Activated CD8-positive, alpha-beta memory T cell treated with anti-CD3 and anti-CD28 coated beads, Interleukin-2, amount 50 U/mL, for 1 hour (primary cell): ENCODE data around the gene SH2D3A.
"Not testable (repeated sequence)": the region's sequence is repeated elsewhere in the genome, so short reads cannot be mapped to it uniquely, and the experiment has no call there.

ENCODE experiments used
- DNase-seq: peaks from one replicate; pipeline ENCODE4 v3.0.0-alpha.2; 2020; ENCODE audit errors: extremely low read depth

SH2D3A gene

DNA sequence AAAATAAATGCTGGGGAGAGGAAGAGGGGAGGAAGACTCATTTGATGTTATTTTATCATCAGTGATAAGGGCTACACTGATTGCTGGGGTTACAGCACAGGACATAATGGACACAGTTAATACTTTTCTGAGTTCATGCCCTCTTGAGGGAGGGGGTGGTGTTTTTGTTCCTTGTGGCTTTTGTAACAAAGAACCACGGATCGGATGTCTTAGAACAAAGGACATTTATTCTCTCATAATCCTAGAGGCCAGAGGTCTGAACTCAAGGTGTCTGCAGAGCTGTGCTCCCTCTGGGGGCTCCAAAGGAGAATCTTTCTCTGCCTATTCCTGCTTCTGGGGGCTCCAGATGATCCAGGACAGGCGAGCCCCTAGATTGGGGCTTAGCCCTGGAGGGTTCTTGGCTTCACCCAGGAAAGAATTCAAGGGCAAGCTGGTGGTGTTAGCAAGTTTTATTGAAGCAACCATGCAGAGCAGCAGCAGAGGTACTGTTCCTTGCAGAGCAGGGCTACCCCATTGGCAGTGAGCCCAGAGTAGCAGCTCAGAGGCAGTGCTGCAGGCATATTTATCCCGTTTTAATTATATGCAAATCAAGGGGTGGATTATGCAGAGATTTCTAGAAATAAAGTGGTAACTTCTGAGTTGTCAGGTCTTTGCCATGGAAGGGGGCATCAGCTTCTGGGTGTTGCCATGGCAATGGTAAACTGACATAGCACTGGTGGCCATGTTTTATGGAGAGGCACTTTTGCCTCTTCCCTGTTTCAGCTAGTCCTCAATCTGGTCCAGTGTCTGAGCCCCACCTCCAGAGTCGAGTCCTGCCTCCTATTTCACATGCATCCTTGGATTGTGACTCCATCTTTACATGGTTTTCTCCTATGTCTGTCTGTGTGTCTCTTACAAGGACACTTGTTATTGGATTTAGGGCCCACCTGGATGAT lies 23.2 kb upstream of the SH2D3A start:
- DNase-seq, result no peak

DNA sequence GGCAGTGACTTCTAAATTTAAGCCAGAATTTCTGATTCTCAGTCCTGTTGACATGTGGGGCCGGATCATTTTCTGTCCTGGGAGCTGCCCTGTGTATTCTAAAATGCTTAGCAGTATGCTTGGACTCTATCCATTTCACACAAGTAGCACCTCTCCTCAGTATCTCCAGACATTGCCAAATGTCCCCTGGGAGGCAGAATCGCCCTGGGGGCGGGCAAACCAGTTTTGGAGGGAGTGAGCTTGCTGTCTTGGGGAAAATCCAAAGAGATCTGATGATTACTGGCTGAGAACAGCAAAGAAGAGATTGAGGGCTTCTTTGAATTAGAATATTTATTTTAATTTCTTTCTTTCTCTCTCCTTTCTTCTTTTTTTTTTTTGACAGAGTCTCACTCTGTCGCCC lies 21.7 kb upstream of the SH2D3A start:
- DNase-seq, result no peak

DNA sequence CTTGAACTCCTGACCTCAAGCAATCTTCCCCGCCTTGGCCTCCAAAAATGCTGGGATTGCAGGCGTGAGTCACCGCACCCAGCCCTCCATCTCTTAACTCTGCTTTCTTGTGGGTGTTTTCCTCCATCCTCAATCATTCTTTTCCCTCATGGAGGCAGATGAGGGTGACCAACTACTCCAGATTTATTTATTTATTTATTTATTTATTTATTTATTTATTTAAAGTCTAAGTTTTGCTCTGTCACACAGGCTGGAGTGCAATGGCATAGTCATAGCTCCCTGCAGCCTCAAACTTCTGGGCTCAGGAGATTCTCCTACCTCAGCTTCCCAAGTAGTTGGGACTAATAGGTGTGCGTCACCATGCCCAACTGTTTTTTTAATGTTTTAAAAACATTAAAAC lies 20.2 kb upstream of the SH2D3A start:
- DNase-seq, result no peak

DNA sequence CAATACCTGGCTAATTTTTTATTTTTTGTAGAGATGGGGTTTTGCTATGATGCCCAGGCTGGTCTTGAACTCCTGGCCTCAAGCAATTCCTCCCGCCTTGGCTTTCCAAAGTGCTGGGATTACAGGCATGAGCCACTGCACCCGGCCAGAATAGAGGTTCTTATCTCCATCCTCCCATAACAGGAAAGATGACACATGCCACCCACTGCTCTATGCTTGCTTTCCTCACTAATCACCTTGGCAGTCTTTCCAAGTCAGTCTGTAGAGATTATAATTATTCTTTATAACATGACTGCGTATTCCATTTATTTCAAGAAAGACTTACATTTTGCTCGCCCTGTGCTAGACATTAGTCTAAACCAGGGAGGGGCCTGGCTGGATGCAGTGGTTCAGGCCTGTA lies 12.0 kb upstream of the SH2D3A start:
- no peak for DNase-seq

DNA sequence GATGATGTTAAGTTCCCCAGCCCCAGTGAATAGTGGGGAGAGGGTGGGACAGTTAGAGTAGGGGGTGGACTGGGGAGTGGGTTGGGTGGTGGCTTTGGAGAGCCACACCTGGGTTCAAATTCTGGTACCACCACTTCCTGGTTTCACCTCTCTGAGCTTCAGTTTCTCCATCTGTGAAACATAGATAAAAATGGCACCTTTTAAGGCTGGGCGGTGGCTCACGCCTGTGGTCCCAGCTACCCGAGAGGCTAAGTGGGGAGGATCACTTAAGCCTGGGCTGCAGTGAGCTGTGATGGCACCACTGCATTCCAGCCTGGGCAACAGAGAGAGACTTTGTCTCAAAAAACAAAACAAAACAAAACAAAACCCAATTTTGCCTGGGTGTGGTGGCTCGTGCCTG lies 11.2 kb upstream of the SH2D3A start:
- no peak for DNase-seq

DNA sequence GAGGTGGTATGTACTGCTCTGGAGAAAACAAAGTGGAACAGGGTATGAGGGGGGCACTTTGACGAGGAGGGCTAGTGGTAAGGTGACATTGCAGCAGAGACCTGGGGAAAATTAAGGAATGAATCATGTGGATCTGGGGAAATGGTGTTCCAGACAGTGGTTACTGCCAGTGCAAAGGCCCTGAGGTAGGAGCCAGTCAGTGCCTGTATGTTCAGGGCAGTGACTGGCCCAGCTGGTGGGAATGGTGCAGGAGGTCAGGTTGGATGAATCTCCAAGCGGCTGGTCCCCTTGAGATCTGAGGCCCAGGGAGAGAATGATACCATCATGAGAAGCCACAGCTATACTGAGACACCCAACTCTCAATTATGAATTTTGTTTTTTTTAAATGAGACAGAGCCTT lies 10.2 kb upstream of the SH2D3A start:
- no peak for DNase-seq

DNA sequence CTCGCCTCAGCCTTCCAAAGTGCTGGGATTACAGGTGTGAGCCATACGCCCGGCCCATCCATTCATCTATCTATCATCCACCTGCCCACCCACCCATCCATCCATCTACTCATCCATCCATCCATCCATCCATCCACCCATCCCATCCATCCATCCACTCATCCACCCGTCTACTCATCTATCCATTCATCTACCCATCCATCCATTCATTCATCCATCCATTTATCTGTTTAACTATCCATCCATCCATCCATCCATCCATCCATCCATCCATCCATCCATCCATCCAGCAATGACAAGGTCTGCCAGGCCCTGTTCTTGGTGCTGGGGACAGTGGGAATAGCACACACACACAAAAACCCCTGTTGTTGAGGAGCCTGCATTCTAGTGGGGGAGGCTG lies 9.8 kb upstream of the SH2D3A start:
- no peak for DNase-seq

DNA sequence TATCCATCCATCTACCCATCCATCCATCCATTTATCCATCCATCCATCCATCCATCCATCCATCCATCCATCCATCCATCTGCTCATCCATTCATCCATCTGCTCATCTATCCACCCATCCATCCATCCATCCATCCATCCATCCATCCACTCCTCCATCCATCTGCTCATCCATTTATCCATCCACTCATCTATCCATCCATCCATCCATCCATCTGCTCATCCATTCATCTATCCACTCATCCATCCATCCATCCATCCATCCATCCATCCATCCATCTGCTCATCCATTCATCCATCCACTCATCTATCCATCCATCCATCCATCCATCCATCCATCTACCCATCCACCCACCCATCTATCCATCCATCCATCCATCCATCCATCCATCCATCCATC lies 8.8 kb upstream of the SH2D3A start:
- DNase-seq, result not testable (repeated sequence)

DNA sequence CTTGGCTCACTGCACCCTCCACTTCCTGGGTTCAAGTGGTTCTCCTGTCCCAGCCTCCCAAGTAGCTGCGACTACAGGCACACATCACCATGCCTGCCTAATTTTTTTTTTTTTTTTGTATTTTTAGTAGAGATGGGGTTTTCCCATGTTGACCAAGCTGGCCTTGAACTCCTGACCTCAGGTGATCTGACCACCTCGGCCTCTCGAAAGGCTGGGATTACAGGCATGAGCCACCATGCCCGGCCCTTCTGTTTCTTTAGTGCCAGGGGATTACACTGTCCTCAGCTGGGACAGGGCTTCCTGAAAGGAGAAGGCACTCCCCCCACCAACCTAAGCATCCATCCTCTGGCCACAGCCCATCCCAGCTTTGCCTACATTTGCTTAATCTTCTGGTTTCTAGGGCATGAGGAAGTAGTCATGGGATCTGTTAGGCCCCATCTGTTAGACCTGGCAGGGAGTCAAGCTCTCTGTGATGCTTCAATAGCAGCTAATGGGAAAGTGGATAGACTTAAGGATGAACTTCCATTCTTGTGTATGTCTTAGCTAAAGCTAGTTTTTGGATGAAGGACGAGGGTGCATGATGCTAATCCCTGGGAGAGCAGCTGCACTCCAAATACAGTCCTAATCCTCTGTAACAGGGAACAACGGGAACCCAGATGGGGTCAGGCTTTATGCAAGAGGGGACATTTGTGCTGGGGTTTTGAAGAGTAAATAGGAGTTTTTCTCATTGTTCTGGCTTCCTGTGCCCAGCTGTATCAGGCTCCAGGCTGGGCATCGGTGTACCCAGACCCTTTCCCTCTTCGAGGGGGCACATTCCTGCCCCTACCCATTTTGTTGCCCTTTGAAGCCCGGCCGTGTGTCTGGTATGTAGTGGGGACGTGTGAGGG lies 7.8 kb upstream of the SH2D3A start:
- DNase-seq, result no peak

DNA sequence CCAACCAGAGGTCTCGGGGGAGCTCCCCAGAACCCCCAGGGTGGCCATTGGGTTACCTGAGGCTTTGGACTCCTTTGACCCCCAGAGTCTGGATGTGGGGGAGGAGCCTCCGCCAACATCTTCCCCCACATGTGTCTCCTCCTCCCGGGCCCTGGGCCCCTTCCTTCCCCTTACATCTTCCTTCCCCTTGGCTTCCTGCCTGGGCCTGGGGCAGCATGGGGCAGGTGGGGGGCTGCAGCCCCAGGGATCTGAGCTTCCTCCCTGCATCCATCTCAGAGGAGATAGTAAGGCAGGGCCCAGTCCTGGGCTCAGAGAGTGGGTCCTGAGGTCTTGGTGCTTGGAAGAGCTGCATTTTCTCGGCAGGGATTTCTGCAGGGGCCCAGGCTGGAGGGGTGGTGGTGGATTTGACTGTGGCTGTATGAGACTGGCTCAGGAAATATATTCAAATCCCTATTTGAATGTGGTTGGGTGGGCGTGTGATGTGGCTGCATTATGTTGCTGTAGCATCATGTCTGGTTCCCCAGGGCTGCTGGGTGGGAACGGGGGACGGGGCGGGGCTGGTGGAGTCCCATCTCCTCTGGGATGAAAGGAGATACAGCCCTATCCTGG lies 6.2 kb upstream of the SH2D3A start:
- DNase-seq, result no peak

DNA sequence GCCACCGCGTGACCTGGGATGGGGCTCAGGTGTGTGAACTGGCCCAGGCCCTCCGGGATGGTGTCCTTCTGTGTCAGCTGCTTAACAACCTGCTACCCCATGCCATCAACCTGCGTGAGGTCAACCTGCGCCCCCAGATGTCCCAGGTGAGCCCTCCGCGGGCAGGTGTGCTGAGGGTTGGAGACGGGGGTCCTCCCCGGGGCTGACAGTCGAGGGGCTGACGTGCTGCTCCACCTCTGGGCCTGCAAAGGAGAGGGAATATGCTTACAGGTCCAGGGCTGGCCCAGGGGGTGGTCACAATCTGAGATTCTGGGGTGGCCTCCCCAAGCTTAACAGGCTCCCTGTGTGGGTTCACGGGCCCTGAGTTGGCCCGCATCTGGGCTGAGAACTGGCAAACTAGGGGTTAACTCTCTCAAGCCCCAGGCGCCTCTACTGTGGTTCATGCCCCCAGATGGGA lies 5.7 kb upstream of the SH2D3A start:
- DNase-seq, result no peak

DNA sequence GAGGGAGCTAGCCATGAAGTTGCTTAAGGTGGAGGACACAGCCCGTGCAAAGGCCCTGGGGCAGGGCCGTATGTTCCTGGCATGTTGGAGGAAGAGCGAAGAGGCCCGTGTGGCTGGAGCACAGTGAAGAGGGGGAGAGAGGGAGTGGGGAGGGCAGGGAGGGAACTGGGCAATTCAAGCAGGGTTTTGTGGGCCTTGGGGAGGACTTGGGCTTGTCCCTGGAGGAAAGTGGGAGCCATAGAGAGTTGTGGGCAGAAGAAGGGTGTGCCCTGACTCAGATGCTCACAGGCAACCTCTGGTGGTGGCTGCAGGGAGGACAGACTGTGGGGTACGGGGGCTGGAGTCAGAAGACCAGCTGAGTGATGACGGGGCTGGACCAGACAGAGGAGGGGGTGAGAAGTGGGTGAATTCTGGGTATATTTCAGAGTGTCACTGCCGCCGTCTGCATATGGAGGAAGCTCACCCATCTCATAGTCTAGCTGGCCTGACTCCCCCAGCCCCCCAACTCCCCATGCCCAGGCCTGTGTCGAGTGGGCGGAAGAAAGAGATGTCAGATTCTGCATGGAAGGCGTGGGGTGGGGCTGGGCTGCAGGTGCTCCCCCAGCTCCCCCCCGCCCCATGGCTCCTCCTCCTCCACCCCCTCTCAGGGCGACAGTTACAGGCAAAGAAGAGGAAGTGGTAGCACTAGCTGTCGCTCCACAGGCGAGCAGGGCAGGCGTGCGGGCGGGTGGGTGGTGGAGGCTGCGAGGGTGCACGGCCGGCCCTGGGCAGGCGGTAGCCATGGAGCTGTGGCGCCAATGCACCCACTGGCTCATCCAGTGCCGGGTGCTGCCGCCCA lies 5.0 kb upstream of the SH2D3A start, which contains the start of gene VAV1:
TSS of gene VAV1 (plus strand) at position 681 of the 838 bp plus-strand sequence. CDS start at position 781, 100 bp downstream.
- peak; percentile 79 for DNase-seq

DNA sequence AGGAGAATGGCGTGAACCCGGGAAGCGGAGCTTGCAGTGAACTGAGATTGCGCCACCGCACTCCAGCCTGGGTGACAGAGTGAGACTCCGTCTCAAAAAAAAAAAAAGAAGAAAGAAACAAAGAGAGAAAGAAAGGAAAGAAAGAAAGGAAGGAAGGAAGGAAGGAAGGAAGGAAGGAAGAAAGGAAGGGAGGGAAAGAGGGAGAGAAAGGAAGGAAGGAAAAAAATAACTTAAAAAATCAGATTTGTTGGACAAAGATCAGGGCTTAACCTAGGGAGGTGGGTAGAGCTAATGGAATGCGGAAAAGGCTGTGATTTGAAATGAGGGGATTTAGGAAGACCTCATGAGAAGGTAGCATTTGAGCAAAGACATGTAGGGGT lies 4.4 kb upstream of the SH2D3A start:
- not testable (repeated sequence) for DNase-seq

DNA sequence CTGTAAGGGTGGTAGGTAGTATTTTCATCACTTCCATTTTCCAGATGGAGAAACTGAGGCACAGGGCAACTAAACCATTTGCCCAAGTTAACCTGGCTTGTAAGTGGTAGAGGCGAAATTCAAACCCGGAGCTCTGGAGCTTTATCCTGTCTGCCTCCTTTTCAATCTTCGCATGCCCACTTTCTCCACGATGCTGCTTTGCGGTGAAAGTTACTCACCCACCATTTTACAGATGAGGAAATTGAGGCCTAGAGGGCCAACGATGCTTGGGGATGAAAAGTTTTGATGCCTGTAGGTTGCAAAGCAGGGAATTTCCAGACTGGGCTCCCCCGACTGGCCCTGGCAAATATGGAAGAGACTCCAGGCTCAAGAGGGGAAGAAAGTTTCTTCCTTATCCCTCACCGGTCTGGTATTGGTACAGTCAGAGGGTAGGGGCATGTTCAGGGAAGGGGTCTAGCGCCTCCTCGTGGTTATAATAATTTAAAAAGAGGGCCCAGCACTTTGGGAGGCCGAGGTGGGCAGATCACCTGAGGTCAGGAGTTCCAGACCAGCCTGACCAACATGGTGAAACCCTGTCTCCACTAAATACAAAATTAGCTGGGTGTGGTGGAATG lies 1.9 kb upstream of the SH2D3A start:
- no peak for DNase-seq

DNA sequence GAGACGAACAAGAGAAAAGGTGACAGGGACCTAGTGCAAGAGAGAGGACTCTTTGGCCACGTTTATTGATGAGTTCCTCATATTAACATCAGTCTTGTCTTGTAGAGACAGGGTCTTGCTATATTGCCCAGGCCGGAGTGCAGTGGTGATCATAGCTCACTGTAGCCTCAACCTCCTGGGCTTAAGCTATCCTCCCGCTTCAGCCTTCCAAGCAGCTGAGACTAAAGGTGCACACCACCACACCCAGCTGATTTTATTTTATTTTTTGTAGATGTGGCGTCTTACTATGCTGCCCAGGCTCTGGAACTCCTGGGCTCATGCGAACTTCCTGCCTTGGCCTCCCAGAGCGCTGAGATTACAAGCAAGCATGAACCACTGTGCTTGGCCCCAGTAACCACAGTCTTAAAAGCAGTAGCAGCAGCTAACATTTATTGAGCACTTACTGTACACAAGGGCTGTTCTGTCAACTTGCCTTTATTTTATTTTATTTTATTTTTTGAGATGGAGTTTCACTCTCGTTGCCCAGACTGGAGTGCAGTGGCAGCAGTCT lies 1.1 kb upstream of the SH2D3A start:
- DNase-seq, result no peak

DNA sequence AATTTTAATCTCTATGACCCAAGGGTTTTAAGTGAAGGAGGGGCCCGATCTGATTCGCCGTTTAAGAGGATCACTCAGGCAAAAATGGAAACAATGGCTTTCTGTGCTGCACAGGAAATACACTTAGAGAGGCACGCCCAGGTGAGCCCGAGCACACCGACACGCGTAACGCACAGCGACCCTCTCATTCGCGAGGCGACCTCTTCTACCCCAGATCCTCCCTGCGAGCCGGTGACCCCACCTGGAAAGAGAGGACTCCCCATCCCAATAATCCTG lies 216 bp downstream of the SH2D3A start:
- DNase-seq, result no peak

DNA sequence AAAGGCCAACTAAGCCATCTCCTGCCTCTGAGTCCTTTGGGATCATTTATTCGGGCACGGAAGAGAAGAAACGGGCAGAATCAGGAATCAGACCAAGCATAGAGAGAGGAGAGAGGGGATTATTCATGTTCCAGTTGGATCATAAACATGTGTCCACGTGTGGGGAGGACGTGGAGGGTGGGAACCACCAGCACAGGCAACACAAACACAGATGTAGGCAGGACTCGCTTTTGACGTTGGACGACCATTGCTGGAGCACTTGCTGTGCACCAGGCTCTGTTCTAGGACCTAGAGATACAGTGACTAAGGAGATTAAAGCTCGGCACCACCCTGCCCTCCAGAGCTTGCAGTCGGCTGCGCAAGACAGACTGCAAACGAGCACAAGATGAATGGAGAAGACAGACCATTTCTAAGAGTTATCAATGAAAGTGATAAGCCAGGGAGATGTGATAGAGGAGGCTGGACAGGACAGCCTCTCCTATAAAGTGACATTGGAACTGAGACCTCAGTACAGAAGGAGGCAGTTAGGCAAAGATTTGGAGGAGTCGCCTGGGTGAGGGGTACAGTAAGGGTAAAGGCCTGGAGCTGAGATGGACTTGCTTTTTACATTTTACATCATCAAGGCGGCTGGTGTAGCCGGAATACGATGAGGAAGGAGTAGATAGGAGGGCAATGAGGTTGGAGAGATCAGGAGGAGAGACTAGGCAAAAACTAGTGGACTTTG lies 716 bp downstream of the SH2D3A start:
- DNase-seq, result no peak

DNA sequence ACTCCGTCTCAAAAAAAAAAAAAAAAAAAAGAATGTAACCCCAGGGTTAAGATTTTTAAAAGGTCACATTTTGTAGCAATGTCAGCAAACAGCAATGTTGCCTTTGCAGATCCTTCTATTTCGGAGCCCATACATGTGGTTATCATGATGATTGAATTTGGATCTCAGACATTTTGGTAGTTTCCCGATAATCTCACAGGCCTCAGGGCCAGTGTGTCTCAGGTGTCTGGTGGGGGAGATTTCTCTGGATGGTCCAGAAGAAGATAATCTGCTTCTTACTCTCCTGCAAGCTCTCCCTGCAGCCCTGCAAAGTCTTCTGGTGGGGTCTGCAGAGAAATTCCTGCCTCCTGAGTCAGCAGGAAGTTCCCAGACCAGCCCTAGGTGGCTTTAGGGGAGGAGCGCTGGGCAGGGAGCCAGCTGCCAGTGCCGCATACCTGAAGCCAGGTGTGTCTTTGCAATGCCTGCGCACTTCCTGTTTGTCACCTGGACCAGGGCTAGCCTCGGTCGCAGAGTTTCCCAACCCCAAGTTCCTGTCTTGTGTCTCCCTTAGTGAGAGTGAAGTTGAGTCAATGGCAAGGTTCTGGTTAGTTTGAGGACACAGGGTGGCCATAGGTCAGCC lies 1.4 kb downstream of the SH2D3A start:
- no peak for DNase-seq

DNA sequence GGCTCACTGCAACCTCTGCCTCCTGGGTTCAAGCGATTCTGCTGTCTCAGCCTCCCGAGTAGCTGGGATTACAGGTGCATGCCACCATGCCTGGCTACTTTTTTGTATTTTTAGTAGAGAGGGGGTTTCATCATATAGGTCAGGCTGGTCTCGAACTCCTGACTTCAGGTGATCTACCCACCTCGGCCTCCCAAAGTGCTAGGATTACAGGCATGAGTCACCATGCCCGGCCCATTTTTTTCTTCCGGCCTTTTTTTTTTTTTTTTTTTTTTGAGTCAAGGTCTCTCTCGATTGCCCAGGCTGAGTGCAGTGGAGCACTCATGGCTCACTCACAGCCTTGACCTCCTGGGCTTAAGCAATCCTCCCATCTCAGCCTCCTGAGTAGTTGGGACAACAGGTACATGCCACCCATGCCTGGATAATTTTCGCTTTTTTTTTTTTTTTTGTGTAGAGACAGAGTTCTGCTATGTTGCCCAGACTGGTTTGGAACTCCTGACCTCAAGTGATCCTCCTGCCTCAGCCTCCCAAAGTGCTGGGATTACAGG lies 4.9 kb downstream of the SH2D3A start:
- not testable (repeated sequence) for DNase-seq
